Activated naive CD8-positive, alpha-beta T cell treated with anti-CD3 and anti-CD28 coated beads, Interleukin-2, amount 50 U/mL, for 24 hours (primary cell): ENCODE results near the gene TOLLIP.

Source experiments
- ATAC-seq: fragments of 150-1000 bp; cut with Tn5 transposase; one replicate; pipeline ENCODE4 v1.10.0; 2021
- DNase-seq: peaks from one replicate; pipeline ENCODE4 v3.0.0; 2021
- H3K27ac Mint-ChIP-seq: one replicate; pipeline ENCODE4 v1.8.0; 2021; ENCODE audit warnings: mild to moderate bottlenecking, mixed read lengths
- H3K27me3 Mint-ChIP-seq: one replicate; pipeline ENCODE4 v1.8.0; 2021; ENCODE audit warnings: mixed read lengths
- H3K36me3 Mint-ChIP-seq: one replicate; pipeline ENCODE4 v1.8.0; 2021; ENCODE audit warnings: low read depth, mixed read lengths
- H3K4me1 Mint-ChIP-seq: one replicate; pipeline ENCODE4 v1.8.0; 2021; ENCODE audit warnings: mixed read lengths
- H3K4me3 Mint-ChIP-seq: one replicate; pipeline ENCODE4 v1.8.0; 2021; ENCODE audit warnings: mild to moderate bottlenecking, moderate library complexity, mixed read lengths
- H3K9me3 Mint-ChIP-seq: one replicate; pipeline ENCODE4 v1.8.0; 2021; ENCODE audit warnings: mixed read lengths

The TOLLIP gene

DNA sequence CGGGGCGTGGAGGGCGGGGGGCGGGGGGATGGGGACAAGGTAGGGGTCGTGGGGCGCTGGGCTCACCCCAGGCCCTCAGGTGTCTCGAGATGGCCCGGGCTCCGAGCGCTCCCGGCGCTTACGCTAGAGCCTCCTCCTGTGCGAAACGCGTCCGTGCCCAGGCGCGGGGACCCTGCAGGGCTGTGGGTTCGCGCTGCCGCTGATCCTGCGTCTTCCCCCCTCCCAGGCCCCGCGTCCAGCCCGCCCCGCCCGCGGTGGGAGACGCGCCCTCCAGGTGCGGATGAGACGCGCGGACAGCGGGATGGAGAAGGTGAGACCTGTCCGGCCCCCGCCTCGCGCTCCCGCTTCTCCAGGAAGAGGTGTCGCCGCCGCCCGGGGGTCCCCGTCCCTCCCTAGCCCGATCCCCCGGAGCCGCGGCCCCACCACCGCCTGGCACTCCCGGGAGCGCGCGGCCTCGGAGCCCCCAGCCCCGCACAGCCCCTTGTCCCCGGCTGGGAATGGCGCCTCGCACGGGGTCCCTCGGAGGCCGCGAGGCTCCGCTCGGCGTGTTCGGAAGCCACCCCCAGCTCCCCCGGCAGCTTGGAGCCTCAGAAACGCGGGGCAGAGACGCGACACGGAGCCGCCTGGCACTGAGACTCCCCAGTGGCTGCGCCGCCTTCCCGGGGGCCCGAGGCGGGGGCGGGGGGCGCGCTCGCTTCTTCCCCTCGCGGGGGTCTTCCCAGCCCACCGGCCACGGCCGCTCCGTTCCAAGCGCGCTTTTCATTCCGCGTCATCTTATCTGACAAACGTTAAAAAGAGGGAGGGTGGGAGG, 27.6 kb upstream of the TOLLIP start:
- peak; percentile 38 for DNase-seq
- H3K9me3 Mint-ChIP-seq = peaks cover 4% of the 10 kb centered on the region
- peak; percentile 56 for ATAC-seq

DNA sequence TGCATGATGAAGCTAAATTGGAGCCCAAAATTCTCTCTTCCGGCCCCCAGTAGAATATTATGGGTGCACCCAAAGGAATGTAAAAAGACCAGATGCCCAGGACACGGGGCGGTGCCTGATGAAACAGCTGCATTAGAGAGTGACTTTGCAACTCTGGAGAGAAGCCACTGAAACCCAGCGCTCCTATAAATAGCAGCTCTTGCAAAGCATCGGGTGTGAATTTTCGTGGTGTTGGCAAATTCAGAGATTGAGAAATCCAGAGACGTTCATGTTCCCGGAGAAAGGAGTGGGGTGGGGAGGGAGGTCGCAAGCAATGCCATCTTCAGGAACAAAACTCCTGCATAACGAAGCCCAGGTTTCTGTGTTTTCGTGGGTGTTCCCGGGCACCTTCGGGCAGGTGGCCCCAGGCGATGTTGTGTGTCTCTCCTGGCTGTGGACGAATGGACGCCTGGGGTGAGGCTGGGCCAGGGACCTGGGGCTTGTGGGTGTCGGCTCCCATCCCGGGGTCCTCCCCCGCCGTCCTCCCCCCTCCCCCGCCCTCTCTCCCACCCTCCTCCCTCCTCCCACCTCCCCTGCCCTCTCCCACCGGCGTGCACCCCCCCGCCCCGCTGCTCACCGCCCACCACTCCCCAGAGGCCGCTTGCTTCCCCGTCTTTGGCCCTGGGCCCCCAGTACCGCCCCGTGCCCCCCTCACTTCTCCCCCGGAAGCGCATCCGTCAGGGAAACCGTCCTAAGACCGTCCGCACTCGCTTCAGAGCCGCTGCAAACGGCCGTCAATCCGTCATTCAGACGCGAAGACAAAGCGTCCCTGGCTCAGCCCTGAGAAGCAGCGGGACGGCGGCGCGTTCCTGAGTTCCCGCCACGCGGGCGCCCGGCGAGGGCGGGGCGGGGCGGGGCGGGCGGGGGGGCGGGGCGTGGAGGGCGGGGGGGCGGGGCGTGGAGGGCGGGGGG, 26.7 kb upstream of the TOLLIP start:
- DNase-seq (peak; percentile 51), ATAC-seq (peak; percentile 45)
- H3K4me1 Mint-ChIP-seq = peaks cover 14% of the 10 kb centered on the region
- peaks cover 9% of the 10 kb centered on the region for H3K27me3 Mint-ChIP-seq
- H3K9me3 Mint-ChIP-seq = peaks cover 4% of the 10 kb centered on the region
- H3K36me3 Mint-ChIP-seq = peaks cover 7% of the 10 kb centered on the region
- H3K4me3 Mint-ChIP-seq = peak overlapping the region; percentile 80
- H3K27ac Mint-ChIP-seq = peak overlapping the region; percentile 79

More for the DNA sequence above, 27.6 kb upstream of the TOLLIP start:
- peaks cover 7% of the 10 kb centered on the region for H3K36me3 Mint-ChIP-seq
- H3K4me3 Mint-ChIP-seq = no peak overlapping the region
- peaks cover 9% of the 10 kb centered on the region for H3K27me3 Mint-ChIP-seq
- peaks cover 14% of the 10 kb centered on the region for H3K4me1 Mint-ChIP-seq
- no peak overlapping the region for H3K27ac Mint-ChIP-seq

GRCh38 chr11:1335264-1335810, 25.9 kb upstream of the TOLLIP start:
- peaks cover 4% of the 10 kb centered on the region for H3K9me3 Mint-ChIP-seq
- H3K4me3 Mint-ChIP-seq = peak overlapping the region; percentile 80
- peak overlapping the region; percentile 79 for H3K27ac Mint-ChIP-seq
- peaks cover 7% of the 10 kb centered on the region for H3K36me3 Mint-ChIP-seq
- ATAC-seq = no peak
- peaks cover 9% of the 10 kb centered on the region for H3K27me3 Mint-ChIP-seq
- peaks cover 21% of the 10 kb centered on the region for H3K4me1 Mint-ChIP-seq
- DNase-seq = no peak

DNA sequence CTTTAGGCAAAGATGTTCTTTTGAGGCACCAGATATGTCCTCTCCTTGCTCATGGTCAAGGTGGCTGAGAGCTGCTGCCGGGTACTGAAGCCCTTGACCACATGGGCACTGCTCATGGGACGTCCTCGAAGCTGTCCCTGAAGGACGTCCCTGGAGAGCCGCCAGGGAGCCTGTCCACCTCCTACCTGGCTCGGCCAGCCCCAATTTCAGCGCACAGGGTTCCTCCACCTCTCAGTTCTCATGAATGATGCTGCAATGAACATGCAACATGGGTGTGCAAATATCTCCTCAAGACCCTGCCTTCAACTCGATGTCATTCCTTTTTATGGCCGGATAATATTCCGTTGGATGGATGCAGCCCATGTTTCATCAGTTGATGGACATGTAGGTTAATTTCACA, 24.4 kb upstream of the TOLLIP start:
- Mint-ChIP-seq H3K27ac (no peak overlapping the region), H3K27me3 (peaks cover 9% of the 10 kb centered on the region), H3K4me3 (no peak overlapping the region), H3K36me3 (peaks cover 7% of the 10 kb centered on the region), H3K4me1 (peaks cover 23% of the 10 kb centered on the region), H3K9me3 (peaks cover 5% of the 10 kb centered on the region)
- ATAC-seq = no peak
- DNase-seq = no peak

- no peak overlapping the region for H3K27ac Mint-ChIP-seq
- ATAC-seq (no peak), DNase-seq (no peak)
- peaks cover 7% of the 10 kb centered on the region for H3K36me3 Mint-ChIP-seq
- peaks cover 10% of the 10 kb centered on the region for H3K9me3 Mint-ChIP-seq
- peaks cover 6% of the 10 kb centered on the region for H3K27me3 Mint-ChIP-seq
- no peak overlapping the region for H3K4me3 Mint-ChIP-seq
- H3K4me1 Mint-ChIP-seq = peaks cover 23% of the 10 kb centered on the region
These were observed 23.8 kb upstream of the TOLLIP start for GRCh38 chr11:1333091-1333772.

DNA sequence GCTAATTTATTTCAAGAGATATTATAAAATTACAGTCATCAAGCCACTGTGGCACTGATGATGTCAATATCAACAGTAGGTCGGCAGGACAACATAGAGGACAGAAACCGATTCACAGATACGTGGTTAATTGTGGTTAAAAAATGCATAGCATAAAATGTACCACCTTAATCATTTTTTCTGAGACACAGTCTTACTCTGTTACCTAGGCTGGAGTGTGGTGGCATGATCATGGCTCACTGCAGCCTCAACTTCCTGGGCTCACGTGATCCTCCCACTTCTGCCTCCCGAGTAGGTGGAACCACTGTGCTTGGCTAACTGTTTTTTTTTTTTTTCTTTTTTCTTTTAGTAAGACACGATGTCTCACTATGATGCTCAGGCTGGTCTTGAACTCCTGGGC, 21.0 kb upstream of the TOLLIP start:
- H3K27ac Mint-ChIP-seq = no peak overlapping the region
- H3K4me1 Mint-ChIP-seq = peaks cover 22% of the 10 kb centered on the region
- H3K9me3 Mint-ChIP-seq = peaks cover 20% of the 10 kb centered on the region
- peak; percentile 74 for ATAC-seq
- no peak for DNase-seq
- peaks cover 13% of the 10 kb centered on the region for H3K36me3 Mint-ChIP-seq
- H3K4me3 Mint-ChIP-seq = no peak overlapping the region
- H3K27me3 Mint-ChIP-seq = no peaks in the 10 kb centered on the region

DNA sequence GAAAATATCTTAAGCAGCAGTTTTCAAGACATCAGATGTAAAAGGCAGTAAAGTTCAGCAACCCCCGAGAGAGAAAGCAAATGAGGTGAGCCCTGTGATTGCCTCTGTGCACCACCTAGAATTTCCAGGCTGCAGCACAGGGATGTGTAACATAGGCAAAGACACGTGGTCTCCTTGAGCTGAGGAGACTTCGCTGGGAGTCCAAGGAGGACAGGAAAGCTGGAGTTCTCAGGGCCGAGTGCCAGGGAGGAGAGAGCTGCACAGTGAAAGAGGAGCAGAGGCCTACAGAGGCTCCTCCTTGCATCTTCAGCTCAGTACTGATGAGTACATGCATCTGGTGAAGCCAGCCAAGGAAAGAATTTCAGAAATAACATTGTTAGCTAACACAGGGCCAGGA, 17.6 kb upstream of the TOLLIP start:
- H3K27ac Mint-ChIP-seq = no peak overlapping the region
- peaks cover 39% of the 10 kb centered on the region for H3K4me1 Mint-ChIP-seq
- ATAC-seq = no peak
- H3K4me3 Mint-ChIP-seq = no peak overlapping the region
- no peak for DNase-seq
- H3K9me3 Mint-ChIP-seq = peaks cover 22% of the 10 kb centered on the region
- H3K27me3 Mint-ChIP-seq = peaks cover 10% of the 10 kb centered on the region
- H3K36me3 Mint-ChIP-seq = peaks cover 11% of the 10 kb centered on the region

GRCh38 chr11:1326435-1327063, 17.1 kb upstream of the TOLLIP start:
- ATAC-seq (no peak), DNase-seq (no peak)
- H3K4me3 Mint-ChIP-seq = no peak overlapping the region
- H3K9me3 Mint-ChIP-seq = peaks cover 27% of the 10 kb centered on the region
- no peak overlapping the region for H3K27ac Mint-ChIP-seq
- H3K4me1 Mint-ChIP-seq = peaks cover 44% of the 10 kb centered on the region
- H3K36me3 Mint-ChIP-seq = peaks cover 11% of the 10 kb centered on the region
- H3K27me3 Mint-ChIP-seq = peaks cover 10% of the 10 kb centered on the region

DNA sequence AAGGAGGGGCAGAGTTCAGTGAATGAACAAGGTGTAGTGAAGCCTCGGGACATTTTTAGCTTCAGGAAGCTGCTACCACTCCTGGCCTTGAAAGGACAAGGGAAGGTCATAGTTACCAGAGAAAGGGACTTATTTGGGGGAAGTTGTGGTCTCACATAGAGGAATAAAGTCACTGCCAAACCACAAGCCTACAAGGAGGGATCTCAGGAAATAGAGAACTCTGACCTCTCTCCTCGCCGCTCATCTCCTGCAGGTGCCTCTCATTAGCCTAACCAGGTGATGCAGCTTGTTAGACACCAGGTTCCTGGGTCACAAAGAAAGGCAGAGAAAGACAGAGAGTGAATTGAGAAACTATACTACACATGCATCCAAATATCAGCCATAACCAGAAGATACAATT, 14.3 kb upstream of the TOLLIP start:
- H3K4me3 Mint-ChIP-seq = no peak overlapping the region

GRCh38 chr11:1317993-1318392, 8.6 kb upstream of the TOLLIP start:
- no peak for ATAC-seq

More for the DNA sequence above, 14.3 kb upstream of the TOLLIP start:
- Mint-ChIP-seq H3K9me3 (peaks cover 26% of the 10 kb centered on the region), H3K27me3 (peaks cover 10% of the 10 kb centered on the region), H3K36me3 (peaks cover 11% of the 10 kb centered on the region), H3K4me1 (peaks cover 38% of the 10 kb centered on the region), H3K27ac (no peak overlapping the region)
- no peak for ATAC-seq
- DNase-seq = no peak

GRCh38 chr11:1317432-1317831, 8.0 kb upstream of the TOLLIP start:
- no peak for ATAC-seq
- Mint-ChIP-seq H3K9me3 (peaks cover 8% of the 10 kb centered on the region), H3K4me3 (no peak overlapping the region), H3K4me1 (peaks cover 10% of the 10 kb centered on the region), H3K36me3 (peaks cover 6% of the 10 kb centered on the region), H3K27me3 (no peaks in the 10 kb centered on the region), H3K27ac (no peak overlapping the region)
- no peak for DNase-seq

More at GRCh38 chr11:1317993-1318392, 8.6 kb upstream of the TOLLIP start:
- Mint-ChIP-seq H3K4me3 (no peak overlapping the region), H3K4me1 (peaks cover 10% of the 10 kb centered on the region), H3K36me3 (peaks cover 4% of the 10 kb centered on the region), H3K9me3 (peaks cover 7% of the 10 kb centered on the region), H3K27ac (no peak overlapping the region), H3K27me3 (no peaks in the 10 kb centered on the region)
- DNase-seq = no peak

- H3K36me3 Mint-ChIP-seq = peaks cover 23% of the 10 kb centered on the region
- peaks cover 40% of the 10 kb centered on the region for H3K4me1 Mint-ChIP-seq
- ATAC-seq (peak; percentile 20), DNase-seq (peak; percentile 74)
- H3K27me3 Mint-ChIP-seq = no peaks in the 10 kb centered on the region
- peak overlapping the region; percentile 89 for H3K4me3 Mint-ChIP-seq
- peaks cover 11% of the 10 kb centered on the region for H3K9me3 Mint-ChIP-seq
- H3K27ac Mint-ChIP-seq = peak overlapping the region; percentile 96
These were observed 1.5 kb upstream of the TOLLIP start for GRCh38 chr11:1310772-1311468.

DNA sequence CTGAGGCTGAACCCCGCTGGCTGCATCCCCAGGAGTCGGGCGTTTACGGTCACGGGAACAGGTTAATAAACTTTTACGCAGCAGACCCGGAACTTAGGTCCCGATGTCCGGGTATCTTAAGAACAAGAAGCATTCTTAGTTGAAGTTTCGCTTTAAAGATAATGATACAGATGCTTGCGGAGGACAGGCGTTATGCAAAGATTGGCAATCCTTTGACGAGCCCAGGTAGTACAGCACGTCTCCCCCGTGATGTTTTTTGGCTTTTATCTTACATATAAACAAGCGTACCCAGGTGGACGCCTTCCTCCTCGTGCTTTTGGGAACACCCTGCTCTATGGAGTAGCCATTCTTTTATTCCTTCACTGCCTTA, 871 bp upstream of the TOLLIP start:
- ATAC-seq (no peak), DNase-seq (no peak)
- H3K36me3 Mint-ChIP-seq = peaks cover 23% of the 10 kb centered on the region
- H3K9me3 Mint-ChIP-seq = peaks cover 11% of the 10 kb centered on the region
- peak overlapping the region; percentile 89 for H3K4me3 Mint-ChIP-seq
- H3K4me1 Mint-ChIP-seq = peaks cover 40% of the 10 kb centered on the region
- peak overlapping the region; percentile 96 for H3K27ac Mint-ChIP-seq
- H3K27me3 Mint-ChIP-seq = no peaks in the 10 kb centered on the region
